Activated CD4-positive, alpha-beta T cell treated with anti-CD3 and anti-CD28 coated beads, Interleukin-2, amount 10 ng/mL, durations not matched to agents 24 days and 14 days (primary cell): ENCODE measurements around the gene OSBPL5. TPM values are rescaled to one million over a fixed set of nuclear protein-coding genes. Genes with fewer than 3 reads are reported as not detected.

Source experiments
- DNase-seq: peaks from one replicate; pipeline ENCODE4 v3.0.0; 2022
- H3K27ac Mint-ChIP-seq: one replicate; pipeline ENCODE4 v1.8.0; 2022; ENCODE audit warnings: mild to moderate bottlenecking, mixed read lengths
- H3K27me3 Mint-ChIP-seq: one replicate; pipeline ENCODE4 v1.8.0; 2022; ENCODE audit warnings: mixed read lengths
- H3K36me3 Mint-ChIP-seq: one replicate; pipeline ENCODE4 v1.8.0; 2022; ENCODE audit warnings: low read depth, mild to moderate bottlenecking, mixed read lengths
- H3K4me1 Mint-ChIP-seq: one replicate; pipeline ENCODE4 v1.8.0; 2021; ENCODE audit warnings: mixed read lengths
- H3K4me3 Mint-ChIP-seq: one replicate; pipeline ENCODE4 v1.8.0; 2022; ENCODE audit warnings: mild to moderate bottlenecking, moderate library complexity, mixed read lengths
- H3K9me3 Mint-ChIP-seq: one replicate; pipeline ENCODE4 v1.8.0; 2021; ENCODE audit warnings: mixed read lengths
- intact Hi-C: fragments of 100-400 bp; cut with micrococcal nuclease; formaldehyde crosslinking; loops from one replicate; pipeline ENCODE4 v1.15.1; 2023
- total RNA-seq: library from RNA; stranded (reverse); gene quantifications from 2 replicates; pipeline ENCODE4 v1.2.3, GENCODE V29; 2022

OSBPL5 gene
- total RNA-seq, 1 donor from 2014 or later = 3.4 TPM

DNA sequence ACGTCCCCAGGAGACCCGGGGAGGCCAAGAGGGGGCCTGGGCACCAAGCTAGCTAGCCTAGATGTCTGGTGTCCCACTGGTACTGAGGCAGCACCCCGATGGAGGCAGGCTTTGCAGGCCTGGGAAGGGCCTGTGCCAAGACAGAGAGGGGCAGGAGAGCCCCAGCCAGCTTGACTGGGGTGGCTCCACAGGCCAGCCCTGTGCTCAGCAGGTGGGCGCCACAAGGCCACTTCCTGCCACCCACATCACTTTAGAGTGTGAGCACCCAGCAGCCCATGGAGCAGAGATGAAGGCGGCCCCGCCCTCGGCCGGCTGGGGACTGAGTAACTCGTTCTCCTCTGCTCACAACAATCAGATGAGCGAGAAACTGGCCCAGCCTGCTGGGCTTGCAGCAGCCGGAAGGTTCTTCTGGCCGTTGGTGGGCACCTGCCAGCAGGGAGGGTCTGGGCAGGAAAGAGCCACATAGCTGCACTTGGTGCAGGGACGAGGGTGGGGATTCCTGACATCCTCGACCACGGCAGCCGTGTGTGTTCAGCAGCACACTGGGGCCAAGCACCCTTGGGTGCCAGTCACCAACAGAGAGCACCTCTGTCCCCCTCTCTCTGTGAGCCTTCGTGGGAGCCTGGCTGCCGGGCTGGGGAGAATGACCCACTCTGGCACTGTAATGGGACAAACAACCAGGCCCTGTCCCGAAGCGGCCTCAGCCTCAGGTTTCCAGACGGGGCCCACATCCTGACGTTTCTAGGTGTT lies 7.6 kb downstream of the OSBPL5 start:
- Mint-ChIP-seq H3K27me3 (peaks cover 15% of the 10 kb centered on the region), H3K4me1 (no peaks in the 10 kb centered on the region), H3K4me3 (no peak overlapping the region), H3K9me3 (no peaks in the 10 kb centered on the region), H3K27ac (no peak overlapping the region), H3K36me3 (no peaks in the 10 kb centered on the region)
- intact Hi-C loops = no loop called here
- no peak for DNase-seq

DNA sequence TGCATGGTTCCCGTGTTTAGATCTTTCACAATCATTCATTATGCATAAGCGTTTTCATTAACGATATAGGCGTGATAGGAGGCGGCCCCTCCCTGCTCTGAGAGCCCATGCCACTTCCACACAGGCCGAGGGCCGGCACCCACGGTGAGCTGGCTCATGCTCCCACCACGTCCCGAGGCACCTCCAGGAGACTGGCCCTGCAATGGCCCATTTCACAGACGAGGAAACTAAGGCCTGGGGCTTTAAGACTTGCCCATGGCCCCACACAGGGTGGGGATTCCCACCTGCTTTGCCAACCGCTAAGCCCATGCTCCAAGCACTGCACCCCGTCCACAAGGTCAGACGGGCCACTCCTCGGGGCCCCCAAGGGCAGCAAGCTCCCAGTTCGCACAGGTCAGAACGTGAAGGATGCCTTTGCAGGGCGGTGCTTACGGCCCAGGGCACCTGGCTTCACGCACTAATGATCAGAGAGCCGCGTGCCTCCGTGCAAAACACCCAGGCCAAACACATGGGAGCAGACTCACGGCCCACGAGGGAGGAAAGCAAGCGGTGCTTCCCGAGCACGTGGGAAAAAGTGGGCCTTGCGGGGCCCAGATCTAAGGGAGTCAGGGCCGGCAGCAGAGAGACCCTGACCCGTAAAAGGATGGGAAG lies 8.3 kb downstream of the OSBPL5 start:
- Mint-ChIP-seq H3K36me3 (no peaks in the 10 kb centered on the region), H3K4me3 (no peak overlapping the region), H3K4me1 (no peaks in the 10 kb centered on the region), H3K9me3 (no peaks in the 10 kb centered on the region), H3K27me3 (peaks cover 13% of the 10 kb centered on the region), H3K27ac (no peak overlapping the region)
- DNase-seq = no peak
- intact Hi-C loops = no loop called here

DNA sequence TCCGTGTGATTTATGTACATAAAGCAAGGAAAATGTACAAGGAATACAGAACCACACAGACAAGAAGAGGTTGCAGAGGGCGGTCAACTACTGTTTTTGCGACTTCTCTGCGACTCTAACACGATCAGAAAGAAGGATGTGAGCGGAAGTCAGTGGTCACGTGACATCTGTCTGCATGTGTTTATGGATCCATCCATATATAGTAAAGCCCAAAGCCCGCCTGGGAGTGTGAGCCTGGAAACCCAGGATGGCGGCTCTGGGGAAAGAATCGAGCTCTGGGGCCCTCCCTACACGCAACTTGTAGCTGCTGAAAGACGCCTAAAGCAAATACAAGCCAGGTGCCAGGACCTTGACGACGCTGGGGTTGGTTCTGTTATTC lies 8.8 kb downstream of the OSBPL5 start:
- H3K36me3 Mint-ChIP-seq = no peaks in the 10 kb centered on the region
- no peaks in the 10 kb centered on the region for H3K4me1 Mint-ChIP-seq
- no peak for DNase-seq
- no peaks in the 10 kb centered on the region for H3K9me3 Mint-ChIP-seq
- H3K27me3 Mint-ChIP-seq = peaks cover 8% of the 10 kb centered on the region
- no peak overlapping the region for H3K4me3 Mint-ChIP-seq
- H3K27ac Mint-ChIP-seq = no peak overlapping the region
- intact Hi-C loops = no loop called here

DNA sequence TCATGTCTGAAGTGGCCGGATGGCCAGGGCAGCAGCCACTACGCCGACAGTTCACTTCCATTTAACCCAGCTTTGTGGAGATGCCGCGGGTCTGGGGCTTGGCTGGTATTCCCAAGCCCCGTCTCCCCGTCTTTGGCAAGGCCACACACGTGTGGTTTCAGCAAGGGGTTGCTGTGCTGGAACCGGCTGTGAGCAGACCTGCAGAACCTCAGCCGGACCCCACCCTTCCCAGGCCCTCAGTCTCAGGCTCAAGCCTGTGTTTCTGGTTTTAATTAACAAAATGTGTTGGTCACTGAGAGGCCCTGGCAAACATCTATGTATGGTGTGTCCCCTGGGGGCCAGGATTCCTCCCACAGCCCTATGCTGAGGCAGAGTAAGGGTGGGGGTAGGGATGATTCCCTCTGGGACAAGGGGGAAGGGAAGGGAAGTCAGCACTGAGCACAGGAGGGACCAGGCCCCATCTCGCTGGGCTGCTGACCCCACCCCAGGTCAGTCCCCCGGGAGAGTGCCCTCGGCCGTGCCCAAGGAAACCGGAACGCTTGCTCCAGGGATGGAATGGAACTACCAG lies 9.3 kb downstream of the OSBPL5 start:
- Mint-ChIP-seq H3K4me1 (no peaks in the 10 kb centered on the region), H3K27me3 (peaks cover 4% of the 10 kb centered on the region), H3K27ac (no peak overlapping the region), H3K36me3 (no peaks in the 10 kb centered on the region), H3K9me3 (no peaks in the 10 kb centered on the region), H3K4me3 (no peak overlapping the region)
- no peak for DNase-seq
- intact Hi-C loops = no loop called here

DNA sequence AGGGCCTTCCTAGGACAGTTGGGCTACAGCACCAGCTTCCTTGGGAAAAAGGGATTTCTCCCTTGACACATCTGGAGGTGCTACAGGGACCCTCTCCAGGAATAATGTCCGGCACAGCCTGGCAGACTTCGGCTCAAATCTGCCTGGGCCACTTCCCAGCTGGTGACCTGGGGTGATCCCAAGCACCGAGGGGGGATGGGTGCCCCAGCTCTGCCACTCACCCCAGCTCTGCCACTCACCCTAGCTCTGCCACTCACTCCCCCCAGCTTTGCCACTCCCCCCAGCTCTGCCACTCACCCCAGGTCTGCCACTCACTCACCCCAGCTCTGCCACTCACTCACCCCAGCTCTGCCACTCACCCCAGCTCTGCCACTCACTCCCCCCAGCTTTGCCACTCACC lies 9.9 kb downstream of the OSBPL5 start:
- H3K9me3 Mint-ChIP-seq = no peaks in the 10 kb centered on the region
- no peaks in the 10 kb centered on the region for H3K4me1 Mint-ChIP-seq
- intact Hi-C loops = no loop called here
- no peak overlapping the region for H3K4me3 Mint-ChIP-seq
- no peak for DNase-seq
- no peaks in the 10 kb centered on the region for H3K36me3 Mint-ChIP-seq
- no peak overlapping the region for H3K27ac Mint-ChIP-seq
- peaks cover 4% of the 10 kb centered on the region for H3K27me3 Mint-ChIP-seq

DNA sequence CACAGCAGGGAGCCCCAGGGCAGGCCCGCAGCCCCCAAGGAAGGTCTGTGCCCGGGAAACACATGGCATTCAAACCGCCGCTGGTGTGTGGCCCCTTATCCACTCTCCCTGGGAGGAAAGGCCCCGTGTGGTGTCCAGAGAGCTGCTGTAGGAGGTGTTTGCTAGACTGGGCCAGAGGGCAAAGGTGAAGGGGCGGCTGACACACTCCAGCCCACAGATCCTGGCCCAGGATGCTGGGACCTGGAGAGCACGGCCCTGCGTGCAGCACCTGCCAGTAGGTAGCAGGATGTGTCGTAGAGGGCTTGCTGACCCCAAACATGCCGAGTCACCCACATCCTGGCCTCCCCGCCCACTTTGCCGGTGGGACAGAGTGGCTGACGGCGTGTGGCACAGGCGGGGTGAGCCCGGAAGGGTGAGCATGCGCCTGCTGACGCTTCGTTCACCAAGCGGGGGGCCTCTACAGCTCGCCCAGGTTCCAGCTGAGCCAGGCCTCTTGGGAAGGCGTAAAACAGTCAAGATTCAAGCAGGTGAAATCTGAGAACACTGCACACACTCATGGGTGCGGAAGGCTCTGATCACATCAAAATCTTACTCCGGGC lies 11.0 kb downstream of the OSBPL5 start:
- Mint-ChIP-seq H3K4me1 (no peaks in the 10 kb centered on the region), H3K36me3 (no peaks in the 10 kb centered on the region)

DNA sequence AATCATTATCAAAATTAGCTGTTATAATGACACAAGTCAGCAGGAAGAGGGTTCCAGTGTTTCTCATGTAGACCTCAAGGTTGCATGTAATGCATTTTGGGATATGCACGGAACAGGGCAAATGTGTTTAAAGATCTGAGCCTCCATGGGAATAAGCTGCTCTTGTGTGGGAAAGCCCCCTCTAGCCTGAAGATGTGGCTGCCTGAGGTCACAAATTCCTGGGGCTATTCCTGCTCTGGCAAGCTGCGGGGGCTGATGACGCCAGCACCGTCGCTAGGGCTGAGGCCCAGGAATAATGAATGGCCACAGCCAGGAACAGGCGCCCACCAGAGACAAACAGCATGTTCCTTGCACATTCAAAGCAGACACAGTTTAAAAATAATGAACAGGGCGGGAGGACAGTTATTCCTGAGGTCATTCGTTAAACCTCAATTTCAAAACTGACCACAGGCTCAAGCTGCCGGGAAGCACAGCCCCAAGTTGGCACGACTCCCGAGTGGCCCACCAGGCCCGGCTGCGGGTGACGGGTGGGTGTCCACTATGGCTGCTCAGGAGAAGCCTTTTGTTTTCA lies 11.7 kb downstream of the OSBPL5 start:
- Mint-ChIP-seq H3K9me3 (no peaks in the 10 kb centered on the region), H3K4me1 (no peaks in the 10 kb centered on the region), H3K27ac (no peak overlapping the region), H3K36me3 (no peaks in the 10 kb centered on the region), H3K27me3 (no peaks in the 10 kb centered on the region), H3K4me3 (no peak overlapping the region)
- intact Hi-C loops = no loop called here
- DNase-seq = no peak

More for the DNA sequence above, 11.0 kb downstream of the OSBPL5 start:
- DNase-seq = no peak
- Mint-ChIP-seq H3K9me3 (no peaks in the 10 kb centered on the region), H3K27ac (no peak overlapping the region), H3K4me3 (no peak overlapping the region), H3K27me3 (no peaks in the 10 kb centered on the region)
- intact Hi-C loops = no loop called here

DNA sequence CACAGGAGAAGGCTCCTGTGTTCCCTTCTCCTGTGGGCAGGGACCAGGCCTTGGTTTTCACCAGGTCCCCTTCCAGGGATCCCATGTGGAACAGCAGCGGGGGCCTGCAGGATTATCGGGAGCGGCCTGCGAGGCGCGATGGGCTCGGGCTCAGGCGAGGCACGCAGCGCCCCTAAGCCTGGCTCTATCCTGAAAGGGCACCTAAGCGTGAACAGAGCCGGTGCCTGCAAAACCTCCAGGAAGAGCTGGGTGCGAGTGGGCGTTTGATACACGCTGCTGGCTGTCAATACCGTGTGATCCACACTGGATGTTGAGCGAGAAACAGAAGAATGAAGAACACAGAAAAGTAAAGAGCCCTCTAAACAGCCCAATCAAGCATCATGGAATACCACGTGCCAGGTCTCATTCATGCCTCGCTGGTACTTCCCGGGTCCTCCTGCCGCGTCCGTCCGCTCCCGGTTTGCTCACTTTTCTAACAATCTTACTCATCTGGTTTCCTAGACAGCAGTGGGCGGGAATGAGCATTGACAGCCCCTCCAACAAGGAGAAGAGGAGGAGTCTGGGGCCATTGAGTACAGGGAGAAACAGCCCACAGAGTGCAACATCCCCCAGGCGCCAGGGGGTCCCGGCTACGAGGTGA lies 12.5 kb downstream of the OSBPL5 start:
- H3K36me3 Mint-ChIP-seq = no peaks in the 10 kb centered on the region
- intact Hi-C loops = no loop called here
- no peaks in the 10 kb centered on the region for H3K4me1 Mint-ChIP-seq
- no peaks in the 10 kb centered on the region for H3K9me3 Mint-ChIP-seq
- no peak overlapping the region for H3K27ac Mint-ChIP-seq
- no peak overlapping the region for H3K4me3 Mint-ChIP-seq
- no peaks in the 10 kb centered on the region for H3K27me3 Mint-ChIP-seq
- DNase-seq = no peak

DNA sequence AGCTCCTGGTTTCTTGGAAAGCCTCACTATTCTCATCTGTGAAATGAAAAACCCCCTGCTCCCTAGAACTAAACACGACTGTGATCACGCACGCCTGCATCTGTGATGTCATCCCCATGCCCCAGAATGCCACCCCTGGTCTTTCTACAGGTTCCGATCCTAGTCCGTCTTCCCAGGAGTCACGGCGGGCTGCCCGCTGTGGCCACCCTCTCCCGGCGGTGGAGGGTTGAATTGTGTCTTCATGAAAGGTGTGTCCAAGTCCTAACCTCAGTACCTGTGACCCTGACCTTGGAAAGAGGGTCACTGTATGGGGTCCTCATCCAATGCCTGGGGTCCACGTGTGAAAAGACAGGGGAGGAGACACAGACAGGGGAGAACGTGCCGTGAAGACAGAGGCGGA lies 14.4 kb downstream of the OSBPL5 start:
- H3K27me3 Mint-ChIP-seq = no peaks in the 10 kb centered on the region
- intact Hi-C loops = no loop called here
- H3K4me1 Mint-ChIP-seq = no peaks in the 10 kb centered on the region
- H3K27ac Mint-ChIP-seq = no peak overlapping the region
- H3K36me3 Mint-ChIP-seq = no peaks in the 10 kb centered on the region
- H3K4me3 Mint-ChIP-seq = no peak overlapping the region
- DNase-seq = no peak
- no peaks in the 10 kb centered on the region for H3K9me3 Mint-ChIP-seq

DNA sequence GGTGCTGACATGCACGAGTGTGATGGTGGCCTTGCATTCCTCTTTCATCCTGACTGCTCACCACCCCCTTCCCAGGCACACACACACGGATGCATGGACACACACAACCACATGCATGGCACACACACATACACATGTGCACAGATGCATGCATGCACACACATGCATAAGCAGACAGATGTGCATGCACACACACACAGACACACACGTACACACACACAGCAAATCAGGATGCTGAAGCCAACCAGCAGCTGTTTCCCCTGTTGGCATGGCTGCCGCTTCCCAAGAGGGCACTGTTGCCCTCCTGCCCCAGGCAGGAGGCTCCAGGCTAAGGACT lies 15.3 kb downstream of the OSBPL5 start:
- H3K4me1 Mint-ChIP-seq = no peaks in the 10 kb centered on the region
- H3K27ac Mint-ChIP-seq = no peak overlapping the region
- no peaks in the 10 kb centered on the region for H3K27me3 Mint-ChIP-seq
- H3K4me3 Mint-ChIP-seq = no peak overlapping the region
- no peaks in the 10 kb centered on the region for H3K9me3 Mint-ChIP-seq
- DNase-seq = no peak
- no peaks in the 10 kb centered on the region for H3K36me3 Mint-ChIP-seq
- intact Hi-C loops = no loop called here

DNA sequence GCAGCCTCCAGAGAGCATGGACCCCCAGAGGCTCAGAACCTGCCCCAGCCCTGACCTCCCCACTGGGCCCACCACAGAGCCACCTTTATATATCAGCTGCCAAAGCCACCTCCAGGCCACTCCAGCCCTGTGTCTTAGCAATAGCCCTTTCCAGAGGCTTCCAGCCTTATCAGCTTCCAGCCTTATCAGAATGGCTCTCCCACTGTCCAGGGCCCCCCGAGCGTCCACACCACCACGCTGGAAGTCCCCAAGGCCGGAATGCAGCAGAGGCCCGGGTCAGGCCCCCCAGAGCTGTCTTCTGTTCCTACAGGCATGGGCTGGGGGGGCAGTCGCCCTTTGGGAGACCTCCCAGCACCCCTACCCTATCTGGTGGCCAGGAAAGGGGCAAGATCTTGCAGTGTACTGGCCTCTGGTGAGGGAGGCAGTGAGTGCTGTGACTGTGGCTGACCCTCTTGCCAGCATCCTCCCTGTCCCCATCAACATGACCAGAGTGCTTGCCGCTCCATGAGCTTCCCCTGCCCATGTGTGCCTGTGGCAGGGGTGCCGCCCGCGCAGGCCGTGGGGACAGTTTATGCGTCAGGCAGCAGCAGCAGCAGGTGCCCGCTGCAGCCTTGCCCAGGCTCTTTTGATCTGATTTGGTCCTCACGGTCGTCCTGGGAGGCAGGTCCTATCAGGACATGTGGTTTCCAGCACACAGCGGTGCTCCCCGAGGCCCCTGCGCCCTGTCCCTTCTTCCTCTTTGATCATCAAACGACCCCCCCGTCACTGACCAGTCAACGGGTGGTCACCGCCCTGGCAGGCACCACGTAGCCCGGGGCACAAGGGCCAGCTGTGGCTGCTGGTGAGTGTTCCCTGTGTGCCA lies 15.9 kb downstream of the OSBPL5 start:
- no peak overlapping the region for H3K27ac Mint-ChIP-seq
- intact Hi-C loops = no loop called here
- no peaks in the 10 kb centered on the region for H3K9me3 Mint-ChIP-seq
- no peaks in the 10 kb centered on the region for H3K36me3 Mint-ChIP-seq
- no peaks in the 10 kb centered on the region for H3K27me3 Mint-ChIP-seq
- no peak for DNase-seq
- H3K4me3 Mint-ChIP-seq = no peak overlapping the region
- no peaks in the 10 kb centered on the region for H3K4me1 Mint-ChIP-seq

DNA sequence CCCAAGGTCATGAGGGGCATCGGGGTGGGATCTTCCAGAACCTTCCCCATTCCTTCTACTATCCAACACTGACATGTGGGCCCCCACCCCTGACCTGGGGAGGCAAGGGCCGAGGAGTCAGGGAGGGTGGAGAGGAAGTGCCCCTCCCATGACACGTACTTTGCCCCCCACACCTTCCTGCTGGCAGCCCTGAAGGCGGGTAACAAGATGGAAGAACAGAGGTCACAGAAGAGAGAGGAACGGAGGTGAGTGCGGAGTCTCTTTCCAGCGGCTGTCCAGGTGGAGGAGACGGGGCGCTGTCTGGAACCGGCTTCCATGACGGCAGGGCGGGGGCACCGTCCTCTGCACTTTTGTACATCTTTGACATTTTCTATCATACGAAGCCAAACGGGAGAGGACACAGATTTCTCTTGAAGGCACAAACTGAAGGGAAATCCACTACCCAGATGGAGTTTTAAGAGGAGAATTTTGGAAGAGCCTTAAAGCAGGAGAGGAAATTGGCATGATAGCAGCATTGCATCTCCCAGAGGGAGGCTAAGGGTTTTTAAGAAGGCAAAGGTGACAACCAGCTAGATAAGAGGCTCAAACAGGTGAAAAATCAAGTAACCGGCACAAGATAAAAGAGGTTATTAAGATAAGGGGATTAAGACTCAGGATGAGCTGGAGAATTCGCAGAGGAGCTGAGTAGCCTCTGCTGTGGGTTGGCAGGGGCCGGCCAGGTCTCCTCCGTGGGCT lies 16.7 kb downstream of the OSBPL5 start:
- H3K27me3 Mint-ChIP-seq = no peaks in the 10 kb centered on the region
- intact Hi-C loops = no loop called here
- H3K4me1 Mint-ChIP-seq = no peaks in the 10 kb centered on the region
- H3K36me3 Mint-ChIP-seq = no peaks in the 10 kb centered on the region
- no peak overlapping the region for H3K4me3 Mint-ChIP-seq
- H3K27ac Mint-ChIP-seq = no peak overlapping the region
- H3K9me3 Mint-ChIP-seq = no peaks in the 10 kb centered on the region
- DNase-seq = no peak

DNA sequence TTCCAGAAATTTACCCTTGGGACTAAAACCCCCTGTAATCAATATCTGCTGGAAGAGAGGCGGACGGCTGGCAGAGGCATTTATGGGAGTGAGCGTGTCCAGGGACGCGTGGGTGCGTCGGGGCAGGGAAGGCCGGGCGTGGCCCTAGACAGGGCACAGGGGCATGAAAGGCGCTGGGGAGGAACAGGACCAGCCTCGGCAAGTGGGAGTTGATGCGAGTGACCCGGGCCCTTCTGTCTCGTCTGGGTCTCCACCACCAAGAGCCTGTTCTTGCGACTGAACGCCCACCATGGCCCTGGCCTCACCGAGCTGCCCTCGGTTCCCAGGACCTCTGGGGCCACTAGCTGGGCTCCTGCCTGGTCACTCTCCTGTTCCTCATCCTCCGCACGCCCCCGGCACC lies 17.5 kb downstream of the OSBPL5 start:
- H3K4me1 Mint-ChIP-seq = no peaks in the 10 kb centered on the region
- intact Hi-C loops = no loop called here
- DNase-seq = no peak
- no peak overlapping the region for H3K27ac Mint-ChIP-seq
- H3K9me3 Mint-ChIP-seq = no peaks in the 10 kb centered on the region
- no peaks in the 10 kb centered on the region for H3K27me3 Mint-ChIP-seq
- no peaks in the 10 kb centered on the region for H3K36me3 Mint-ChIP-seq
- H3K4me3 Mint-ChIP-seq = no peak overlapping the region
